Activated CD8-positive, alpha-beta T cell treated with anti-CD3 and anti-CD28 coated beads for 36 hours (primary cell): ENCODE data around the gene HELZ. TPM values are rescaled to one million over a fixed set of nuclear protein-coding genes. Genes with fewer than 3 reads are reported as not detected.

ENCODE experiments used
- ATAC-seq: fragments of 200-7000 bp; cut with Tn5 transposase; one replicate; pipeline ENCODE4 v1.10.0; 2021; ENCODE audit warnings: mild to moderate bottlenecking, moderate library complexity
- CTCF ChIA-PET: fragments of 350-600 bp; sonication (Branson Sonifier 250); formaldehyde crosslinking; loops from one replicate; lab custom pipeline; 2021; ENCODE audit warnings: antibody characterized with exemption; lab: Charles Lee
- POLR2A ChIA-PET: fragments of 350-600 bp; sonication (Branson Sonifier 250); formaldehyde crosslinking; loops from one replicate; lab custom pipeline; 2021; ENCODE audit warnings: antibody characterized with exemption; lab: Charles Lee
- DNase-seq: peaks from one replicate; pipeline ENCODE4 v3.0.0-alpha.2; 2020
- H3K27ac Mint-ChIP-seq: one replicate; pipeline ENCODE4 v1.8.0; 2021; ENCODE audit warnings: mild to moderate bottlenecking, mixed read lengths
- H3K27me3 Mint-ChIP-seq: one replicate; pipeline ENCODE4 v1.8.0; 2021; ENCODE audit warnings: mixed read lengths
- H3K36me3 Mint-ChIP-seq: one replicate; pipeline ENCODE4 v1.8.0; 2021; ENCODE audit warnings: low read depth, mixed read lengths
- H3K4me1 Mint-ChIP-seq: one replicate; pipeline ENCODE4 v1.8.0; 2021; ENCODE audit warnings: low read depth, mixed read lengths
- H3K4me3 Mint-ChIP-seq: one replicate; pipeline ENCODE4 v1.8.0; 2021; ENCODE audit warnings: mild to moderate bottlenecking, moderate library complexity, mixed read lengths
- H3K9me3 Mint-ChIP-seq: one replicate; pipeline ENCODE4 v1.8.0; 2021; ENCODE audit warnings: mixed read lengths
- intact Hi-C: fragments of 100-400 bp; cut with micrococcal nuclease; formaldehyde crosslinking; loops from one replicate; pipeline ENCODE4 v1.10.0; 2022
- total RNA-seq, 2 experiments: library from RNA; stranded (reverse); gene quantifications; one replicate each; pipeline ENCODE4 v1.2.3, GENCODE V29; 2021
- TF ChIP-seq, protein P1 (sequence below): fragments of 200-600 bp; IDR thresholded peaks from one replicate; pipeline ENCODE4 v1.8.0; 2022; ENCODE audit warnings: antibody characterized with exemption, mild to moderate bottlenecking

HELZ gene
- total RNA-seq, 2 experiments from 2014 or later, result 74.4 to 74.9 TPM

DNA sequence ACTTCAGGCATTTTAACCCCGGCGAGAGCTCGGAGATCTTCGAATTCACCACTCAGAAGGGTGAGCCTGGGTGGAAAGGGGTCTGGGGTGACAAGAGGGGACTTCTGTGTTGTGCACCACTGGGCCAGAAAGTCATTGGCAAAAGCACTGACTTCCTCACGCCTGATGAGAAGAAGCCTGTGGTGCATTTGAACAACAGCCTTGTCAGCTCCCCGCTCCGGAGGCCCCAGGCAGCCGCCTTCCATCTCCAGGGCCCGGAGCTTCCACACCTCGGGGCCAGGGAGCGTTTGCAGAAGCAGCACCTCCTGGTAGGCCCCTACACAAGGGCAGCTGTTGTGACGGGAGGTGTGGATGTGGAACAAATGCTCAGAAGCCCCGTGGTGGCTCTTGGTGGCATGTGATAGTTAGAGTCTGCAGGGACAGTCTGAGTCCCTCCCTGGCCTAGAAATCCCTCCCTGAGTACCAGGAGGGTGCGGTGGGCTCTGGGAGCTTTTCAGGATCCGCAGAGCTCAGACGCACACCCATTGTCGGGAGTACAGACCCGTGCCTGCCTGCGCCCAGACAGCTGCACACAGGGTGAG lies 190.9 kb downstream of the HELZ start:
- Mint-ChIP-seq H3K27me3 (no peaks in the 10 kb centered on the region), H3K4me1 (no peaks in the 10 kb centered on the region), H3K9me3 (peaks cover 5% of the 10 kb centered on the region), H3K27ac (no peak overlapping the region), H3K4me3 (no peak overlapping the region), H3K36me3 (no peaks in the 10 kb centered on the region)
- ChIA-PET CTCF (no interaction called here), POLR2A (interaction anchor here (0.5 to 2.1 kb wide), 2 partner anchors 11 to 13 kb away, joined by 3 to 4 read pairs; no protein-coding TSS in a partner anchor)
- intact Hi-C loops, result no loop called here
- DNase-seq (no peak), ATAC-seq (no peak)
- TF ChIP-seq, protein P1, sequence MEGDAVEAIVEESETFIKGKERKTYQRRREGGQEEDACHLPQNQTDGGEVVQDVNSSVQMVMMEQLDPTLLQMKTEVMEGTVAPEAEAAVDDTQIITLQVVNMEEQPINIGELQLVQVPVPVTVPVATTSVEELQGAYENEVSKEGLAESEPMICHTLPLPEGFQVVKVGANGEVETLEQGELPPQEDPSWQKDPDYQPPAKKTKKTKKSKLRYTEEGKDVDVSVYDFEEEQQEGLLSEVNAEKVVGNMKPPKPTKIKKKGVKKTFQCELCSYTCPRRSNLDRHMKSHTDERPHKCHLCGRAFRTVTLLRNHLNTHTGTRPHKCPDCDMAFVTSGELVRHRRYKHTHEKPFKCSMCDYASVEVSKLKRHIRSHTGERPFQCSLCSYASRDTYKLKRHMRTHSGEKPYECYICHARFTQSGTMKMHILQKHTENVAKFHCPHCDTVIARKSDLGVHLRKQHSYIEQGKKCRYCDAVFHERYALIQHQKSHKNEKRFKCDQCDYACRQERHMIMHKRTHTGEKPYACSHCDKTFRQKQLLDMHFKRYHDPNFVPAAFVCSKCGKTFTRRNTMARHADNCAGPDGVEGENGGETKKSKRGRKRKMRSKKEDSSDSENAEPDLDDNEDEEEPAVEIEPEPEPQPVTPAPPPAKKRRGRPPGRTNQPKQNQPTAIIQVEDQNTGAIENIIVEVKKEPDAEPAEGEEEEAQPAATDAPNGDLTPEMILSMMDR, result no peak

DNA sequence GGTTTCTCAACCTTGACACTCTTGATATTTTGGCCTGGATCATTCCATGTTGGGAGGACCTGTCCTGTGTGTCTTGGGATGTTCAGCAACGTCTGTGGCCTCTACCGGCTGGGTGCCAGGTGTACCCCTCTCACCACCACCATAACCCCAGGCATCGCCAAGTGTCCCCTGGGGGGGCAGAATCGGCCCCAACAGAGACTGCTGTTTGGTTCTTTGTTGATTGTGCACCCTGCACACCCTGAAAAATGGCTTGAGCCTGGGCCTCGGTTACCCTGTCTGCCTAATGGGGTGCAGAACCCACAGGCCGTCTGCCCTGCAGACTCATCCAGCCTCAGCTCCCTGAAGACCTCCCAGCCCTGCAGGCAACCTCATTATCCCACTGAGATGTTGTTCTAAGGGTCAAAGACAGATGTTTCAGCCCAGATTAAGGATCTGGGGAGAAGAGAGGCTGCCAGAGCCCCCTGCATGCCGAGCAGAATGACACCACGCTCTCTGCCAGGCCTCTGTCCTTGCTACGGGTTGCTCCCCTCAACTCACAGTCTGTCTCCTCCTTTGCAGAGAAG lies 191.5 kb downstream of the HELZ start:
- ATAC-seq (no peak), DNase-seq (no peak)
- TF ChIP-seq, protein P1, result no peak
- CTCF ChIA-PET, result no interaction called here
- intact Hi-C loops, result no loop called here
- no peaks in the 10 kb centered on the region for H3K4me1 Mint-ChIP-seq
- no peak overlapping the region for H3K4me3 Mint-ChIP-seq
- H3K36me3 Mint-ChIP-seq, result peaks cover 4% of the 10 kb centered on the region
- peaks cover 10% of the 10 kb centered on the region for H3K9me3 Mint-ChIP-seq
- no peak overlapping the region for H3K27ac Mint-ChIP-seq
- POLR2A ChIA-PET, result no interaction called here
- H3K27me3 Mint-ChIP-seq, result no peaks in the 10 kb centered on the region

DNA sequence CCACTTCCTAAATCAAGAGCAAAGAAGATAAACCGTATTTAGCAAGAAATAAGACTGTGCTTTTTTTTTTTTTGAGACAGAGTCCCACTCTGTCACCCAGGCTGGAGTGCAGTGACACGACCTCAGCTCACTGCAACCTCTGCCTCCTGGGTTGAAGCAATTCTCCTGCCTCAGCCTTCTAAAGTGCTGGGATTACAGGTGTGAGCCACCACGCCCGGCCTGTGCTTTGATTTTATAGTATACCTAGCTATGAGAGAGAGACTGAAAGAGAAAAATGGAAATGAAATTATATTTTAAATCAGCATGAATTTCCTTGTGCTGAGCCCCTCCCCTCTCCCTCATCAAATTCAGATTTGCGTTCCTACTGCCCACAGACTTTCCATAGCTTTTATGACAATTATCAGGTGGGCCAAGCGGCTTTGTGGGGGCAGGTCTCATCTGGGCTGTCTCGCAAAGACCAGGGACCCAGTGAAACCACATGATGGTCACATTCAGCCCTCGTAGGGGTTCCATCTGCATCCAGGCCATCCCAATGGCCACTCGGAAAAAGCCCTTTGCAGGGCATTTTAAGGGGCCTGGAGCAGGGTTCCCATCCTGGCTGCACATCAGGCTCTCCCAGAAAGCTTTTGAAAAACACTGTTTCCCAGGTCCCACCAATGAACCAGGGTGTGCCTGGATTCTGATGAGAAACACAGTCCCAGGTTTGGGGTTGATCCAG lies 192.1 kb downstream of the HELZ start:
- intact Hi-C loops, result no loop called here
- TF ChIP-seq, protein P1, result no peak
- Mint-ChIP-seq H3K36me3 (peaks cover 4% of the 10 kb centered on the region), H3K4me3 (no peak overlapping the region), H3K9me3 (peaks cover 12% of the 10 kb centered on the region), H3K4me1 (no peaks in the 10 kb centered on the region), H3K27ac (no peak overlapping the region), H3K27me3 (no peaks in the 10 kb centered on the region)
- ATAC-seq (no peak), DNase-seq (no peak)
- CTCF ChIA-PET, result no interaction called here
- POLR2A ChIA-PET, result no interaction called here

DNA sequence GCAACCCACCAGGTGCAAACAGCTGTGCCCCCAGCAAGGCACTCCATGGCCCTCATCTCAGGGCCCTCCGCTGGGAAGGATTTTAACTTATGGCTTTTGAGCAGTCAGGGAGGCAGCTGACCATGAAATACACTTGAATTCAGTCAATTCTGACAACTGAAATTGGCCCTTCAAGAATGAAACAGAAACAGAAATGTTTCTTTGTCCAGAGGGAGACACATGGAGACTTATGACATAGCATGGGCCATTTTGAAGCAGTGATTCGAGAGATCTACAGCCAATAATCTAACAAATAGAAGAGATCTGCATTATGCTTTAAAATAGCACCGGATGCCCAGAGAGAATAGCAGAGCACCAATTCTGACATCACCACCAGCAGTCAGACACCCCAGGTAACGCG lies 193.2 kb downstream of the HELZ start:
- no peak for DNase-seq
- H3K4me3 Mint-ChIP-seq, result no peak overlapping the region
- intact Hi-C loops, result no loop called here
- ATAC-seq, result no peak
- H3K27ac Mint-ChIP-seq, result no peak overlapping the region
- no peaks in the 10 kb centered on the region for H3K27me3 Mint-ChIP-seq
- H3K9me3 Mint-ChIP-seq, result peaks cover 12% of the 10 kb centered on the region
- ChIA-PET CTCF (no interaction called here), POLR2A (no interaction called here)
- H3K36me3 Mint-ChIP-seq, result peaks cover 7% of the 10 kb centered on the region
- TF ChIP-seq, protein P1, result no peak
- H3K4me1 Mint-ChIP-seq, result no peaks in the 10 kb centered on the region

DNA sequence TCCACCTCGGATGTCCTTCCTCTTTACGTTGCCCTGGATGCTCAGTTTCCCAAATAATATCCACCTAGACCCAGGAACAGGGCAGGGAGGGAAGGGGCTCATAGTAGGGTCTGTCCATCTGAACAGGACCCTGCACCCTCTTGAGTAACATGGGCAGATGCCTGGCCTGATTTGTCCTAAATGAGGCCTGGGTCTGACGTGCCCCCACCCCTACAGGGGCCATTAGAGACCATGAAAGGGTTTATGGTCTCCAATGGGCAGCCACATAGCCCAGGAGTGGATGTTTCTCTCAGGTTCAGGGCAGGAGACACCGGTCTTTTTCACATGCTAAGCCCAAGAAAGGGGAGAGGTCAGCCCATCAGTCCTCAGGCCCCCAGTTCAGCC lies 193.8 kb downstream of the HELZ start:
- ATAC-seq (no peak), DNase-seq (no peak)
- TF ChIP-seq, protein P1, result no peak
- Mint-ChIP-seq H3K27me3 (no peaks in the 10 kb centered on the region), H3K27ac (no peak overlapping the region), H3K4me3 (no peak overlapping the region), H3K9me3 (peaks cover 12% of the 10 kb centered on the region), H3K36me3 (peaks cover 7% of the 10 kb centered on the region), H3K4me1 (no peaks in the 10 kb centered on the region)
- ChIA-PET POLR2A (no interaction called here), CTCF (no interaction called here)
- intact Hi-C loops, result no loop called here
